ENCODE results near the gene EEFSEC.

The EEFSEC gene

GRCh38 chr3:128432301-128432970 is 279.2 kb downstream of the EEFSEC start:
- H3K4me3 ChIP-seq (ENCODE audit: low read depth, low read length): no peak overlapping the region
- no peak for TF ChIP-seq CTCF (IDR thresholded peaks at IDR 0.05; ENCODE audit: borderline replicate concordance, insufficient read depth, low read depth, low read length)

- TF ChIP-seq CTCF (IDR thresholded peaks at IDR 0.05; ENCODE audit: borderline replicate concordance, insufficient read depth, low read depth, low read length): no peak
Measured at GRCh38 chr3:128432971-128433836, 279.9 kb downstream of the EEFSEC start.

GRCh38 chr3:128433837-128434165 is 280.5 kb downstream of the EEFSEC start:
- TF ChIP-seq CTCF (IDR thresholded peaks at IDR 0.05; ENCODE audit: borderline replicate concordance, insufficient read depth, low read depth, low read length): no peak
- H3K4me3 ChIP-seq (ENCODE audit: low read depth, low read length): no peak overlapping the region

More at GRCh38 chr3:128432971-128433836, 279.9 kb downstream of the EEFSEC start:
- H3K4me3 ChIP-seq (ENCODE audit: low read depth, low read length): no peak overlapping the region

GRCh38 chr3:128434524-128434923 is 281.2 kb downstream of the EEFSEC start:
- no peak for TF ChIP-seq CTCF (IDR thresholded peaks at IDR 0.05; ENCODE audit: borderline replicate concordance, insufficient read depth, low read depth, low read length)
- no peak overlapping the region for H3K4me3 ChIP-seq (ENCODE audit: low read depth, low read length)

- TF ChIP-seq CTCF (IDR thresholded peaks at IDR 0.05; ENCODE audit: borderline replicate concordance, insufficient read depth, low read depth, low read length): no peak
- no peak overlapping the region for H3K4me3 ChIP-seq (ENCODE audit: low read depth, low read length)
Measured at GRCh38 chr3:128435058-128435457, 281.8 kb downstream of the EEFSEC start.

GRCh38 chr3:128435561-128435960 is 282.3 kb downstream of the EEFSEC start:
- no peak for TF ChIP-seq CTCF (IDR thresholded peaks at IDR 0.05; ENCODE audit: borderline replicate concordance, insufficient read depth, low read depth, low read length)
- H3K4me3 ChIP-seq (ENCODE audit: low read depth, low read length): no peak overlapping the region

- H3K4me3 ChIP-seq (ENCODE audit: low read depth, low read length): no peak overlapping the region
- no peak for TF ChIP-seq CTCF (IDR thresholded peaks at IDR 0.05; ENCODE audit: borderline replicate concordance, insufficient read depth, low read depth, low read length)
Measured at GRCh38 chr3:128436214-128436613, 282.9 kb downstream of the EEFSEC start.
